ENCODE data around the gene DOCK9. TPM values are rescaled to one million over a fixed set of nuclear protein-coding genes. Genes with fewer than 3 reads are reported as not detected.

The DOCK9 gene
- polyA plus RNA-seq, 1 of the 3 experiments (the other 2 are of a cell fraction), result 16.6 TPM

- TF ChIP-seq CTCF (IDR thresholded peaks at IDR 0.05), result no peak
Measured at GRCh38 chr13:98807774-98808173, 170.1 kb downstream of the DOCK9 start (continued).

GRCh38 chr13:98804336-98804855 lies 173.5 kb downstream of the DOCK9 start:
- no peak overlapping the region for H3K9ac ChIP-seq
- H3K79me2 ChIP-seq (ENCODE audit: insufficient read depth), result no peaks in the 10 kb centered on the region
- H3K27me3 ChIP-seq (ENCODE audit: insufficient read depth), result no peaks in the 10 kb centered on the region
- no peak for DNase-seq
- H3K27ac ChIP-seq (ENCODE audit: low read depth in 2 of 2, low read length in 1 of 2), result no peak overlapping the region
- CTCF ChIA-PET, result interaction anchor here (0.7 to 1.7 kb wide), 2 partner anchors 36 to 230 kb away, joined by 3 to 6 read pairs; no protein-coding TSS in a partner anchor
- no peak overlapping the region for H2AFZ ChIP-seq (ENCODE audit: low read depth)
- no peaks in the 10 kb centered on the region for H3K36me3 ChIP-seq (replicated peaks in 1 of 2; ENCODE audit: control insufficient read depth in 1 of 2, insufficient read depth in 2 of 2, low read length in 1 of 2)
- no peaks in the 10 kb centered on the region for H4K20me1 ChIP-seq (ENCODE audit: insufficient read depth)
- H3K9me3 ChIP-seq, result no peaks in the 10 kb centered on the region
- H3K9me2 ChIP-seq, result no peaks in the 10 kb centered on the region
- no peak overlapping the region for H3K4me2 ChIP-seq
- no peaks in the 10 kb centered on the region for H3F3A ChIP-seq (replicated peaks; ENCODE audit: insufficient read depth)
- POLR2A ChIA-PET, result no interaction called here
- no peak overlapping the region for H3K4me3 ChIP-seq (ENCODE audit: low read depth in 2 of 2, low read length in 1 of 2)
- 90% methylated on average over 5 of the region's 9 CpGs for WGBS (ENCODE audit: low lambda C conversion rate)
- TF ChIP-seq ZBTB33 (IDR thresholded peaks at IDR 0.05; ENCODE audit: borderline replicate concordance, low read depth), result no peak
- no peak for TF ChIP-seq CTCF (IDR thresholded peaks at IDR 0.05)
- TF ChIP-seq JUND (IDR thresholded peaks at IDR 0.05), result no peak
- no peak for TF ChIP-seq CHD2 (IDR thresholded peaks at IDR 0.05; ENCODE audit: low read length, partially characterized antibody)
- TF ChIP-seq TEAD4 (IDR thresholded peaks at IDR 0.05; ENCODE audit: borderline replicate concordance, insufficient read depth), result no peak
- TF ChIP-seq REST (IDR thresholded peaks at IDR 0.05; ENCODE audit: low read depth, low read length), result no peak
- no peak for TF ChIP-seq MEF2A (IDR thresholded peaks at IDR 0.05; ENCODE audit: borderline replicate concordance, low read depth)
- no peak for TF ChIP-seq SIN3A (IDR thresholded peaks at IDR 0.05; ENCODE audit: borderline replicate concordance, low read depth, low read length)
- TF ChIP-seq PBX3 (IDR thresholded peaks at IDR 0.05), result no peak
- TF ChIP-seq YY1 (IDR thresholded peaks at IDR 0.05; ENCODE audit: low read depth), result no peak
- TF ChIP-seq RCOR1 (IDR thresholded peaks at IDR 0.05; ENCODE audit: low read length), result no peak
- TF ChIP-seq TCF12 (IDR thresholded peaks at IDR 0.05), result no peak
- no peak for TF ChIP-seq FOXJ3 (CRISPR knock-in tag; IDR thresholded peaks at IDR 0.05)
- TF ChIP-seq MXI1 (IDR thresholded peaks at IDR 0.05; ENCODE audit: low read depth, low read length), result no peak
- H3K4me1 ChIP-seq (ENCODE audit: control insufficient read depth in 1 of 2, insufficient read depth in 2 of 2, low read depth in 1 of 2, low read length in 1 of 2), result peaks cover 0 to 15% of the 10 kb centered on the region in 2 experiments; a peak in 2 of 4 replicates

Measured in SK-N-SH (cell line).